Progenitor cell of endocrine pancreas (in vitro differentiated cells): ENCODE data around the gene DNAJC5. TPM values are rescaled to one million over a fixed set of nuclear protein-coding genes. Genes with fewer than 3 reads are reported as not detected.

Experiments used
- DNase-seq: peaks from one replicate; pipeline ENCODE4 v3.0.0; 2021; ENCODE audit warnings: low spot score; ENCODE audit not compliant: unreplicated experiment
- H3K27ac Mint-ChIP-seq: 2 replicates; pipeline ENCODE4 v1.8.0; 2021; ENCODE audit warnings: mild to moderate bottlenecking, moderate library complexity, mixed read lengths
- H3K27me3 Mint-ChIP-seq: 2 replicates; pipeline ENCODE4 v1.8.0; 2021; ENCODE audit warnings: mixed read lengths
- H3K36me3 Mint-ChIP-seq: 2 replicates; pipeline ENCODE4 v1.8.0; 2022; ENCODE audit warnings: mixed read lengths; ENCODE audit not compliant: insufficient read depth
- H3K4me1 Mint-ChIP-seq: 2 replicates; pipeline ENCODE4 v1.8.0; 2021; ENCODE audit warnings: low read depth, mixed read lengths
- H3K4me3 Mint-ChIP-seq: 2 replicates; pipeline ENCODE4 v1.8.0; 2021; ENCODE audit warnings: low read depth, mild to moderate bottlenecking, moderate library complexity, mixed read lengths
- H3K9me3 Mint-ChIP-seq: 2 replicates; pipeline ENCODE4 v1.8.0; 2021; ENCODE audit warnings: low read depth, mixed read lengths
- microRNA-seq: library from miRNA; unstranded; fragments of <30 nt; microRNA quantifications from one replicate; pipeline ENCODE4 v1.1.0, GENCODE V29; 2020; ENCODE audit warnings: borderline number of aligned reads; ENCODE audit not compliant: unreplicated experiment
- total RNA-seq: library from RNA; stranded (reverse); gene quantifications from 2 replicates; pipeline ENCODE4 v1.2.1, GENCODE V29; 2021
- TF ChIP-seq, protein P1 (sequence below): fragments of 200-600 bp; sonication (generic); IDR thresholded peaks from one replicate; pipeline ENCODE4 v1.5.0; 2021; ENCODE audit warnings: antibody characterized with exemption, mild to moderate bottlenecking; ENCODE audit not compliant: unreplicated experiment

Gene DNAJC5
- total RNA-seq, 1 donor from 2014 or later = 41.8 TPM

DNA sequence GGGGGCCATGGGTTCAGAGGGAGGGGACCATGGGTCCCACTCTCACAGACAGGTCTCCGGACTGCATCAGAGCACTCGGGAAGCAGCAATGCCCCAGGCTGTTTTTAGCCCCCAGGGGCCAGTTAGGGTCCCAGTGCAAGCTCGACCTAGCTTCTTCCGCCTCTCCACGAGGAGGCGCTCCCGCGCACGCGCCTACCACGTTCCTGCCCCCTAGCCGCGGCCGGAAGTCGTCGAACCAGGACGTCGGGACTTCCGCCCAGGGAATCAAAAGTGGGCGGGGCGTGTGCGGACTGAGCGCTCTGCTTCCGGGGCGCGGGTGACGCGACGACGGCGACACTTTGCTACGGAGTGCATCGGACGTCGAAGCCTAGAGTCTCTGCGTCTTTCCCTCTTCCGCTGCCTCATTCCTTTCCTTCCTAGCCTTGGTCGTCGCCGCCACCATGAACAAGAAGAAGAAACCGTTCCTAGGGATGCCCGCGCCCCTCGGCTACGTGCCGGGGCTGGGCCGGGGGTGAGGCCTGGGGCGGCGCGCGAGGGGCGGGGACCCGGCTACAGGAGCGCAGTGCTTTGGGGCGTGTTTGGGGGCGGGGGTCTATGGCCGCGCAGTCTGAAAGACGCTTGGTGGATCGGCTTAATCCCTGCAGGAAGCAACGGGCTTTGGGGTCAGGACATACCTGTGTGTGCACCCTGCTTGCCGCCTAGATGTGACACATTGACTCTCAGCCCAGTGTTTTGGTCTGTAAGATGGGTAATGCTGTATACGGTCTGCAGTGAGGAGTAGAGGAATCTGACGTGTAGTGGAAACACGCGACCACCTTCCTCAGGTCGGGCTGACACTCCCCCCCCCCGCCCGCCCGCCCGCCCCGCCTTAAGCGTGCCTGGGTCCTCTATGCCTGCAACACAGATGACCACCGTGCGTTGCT is 86.1 kb downstream of the DNAJC5 start, which contains the start of gene PRPF6:
PRPF6 (plus strand) TSS at position 327 of the 923 bp plus-strand sequence; CDS start at position 441, 114 bp downstream.
- H3K36me3 Mint-ChIP-seq = peaks cover 18% of the 10 kb centered on the region
- TF ChIP-seq, protein P1, sequence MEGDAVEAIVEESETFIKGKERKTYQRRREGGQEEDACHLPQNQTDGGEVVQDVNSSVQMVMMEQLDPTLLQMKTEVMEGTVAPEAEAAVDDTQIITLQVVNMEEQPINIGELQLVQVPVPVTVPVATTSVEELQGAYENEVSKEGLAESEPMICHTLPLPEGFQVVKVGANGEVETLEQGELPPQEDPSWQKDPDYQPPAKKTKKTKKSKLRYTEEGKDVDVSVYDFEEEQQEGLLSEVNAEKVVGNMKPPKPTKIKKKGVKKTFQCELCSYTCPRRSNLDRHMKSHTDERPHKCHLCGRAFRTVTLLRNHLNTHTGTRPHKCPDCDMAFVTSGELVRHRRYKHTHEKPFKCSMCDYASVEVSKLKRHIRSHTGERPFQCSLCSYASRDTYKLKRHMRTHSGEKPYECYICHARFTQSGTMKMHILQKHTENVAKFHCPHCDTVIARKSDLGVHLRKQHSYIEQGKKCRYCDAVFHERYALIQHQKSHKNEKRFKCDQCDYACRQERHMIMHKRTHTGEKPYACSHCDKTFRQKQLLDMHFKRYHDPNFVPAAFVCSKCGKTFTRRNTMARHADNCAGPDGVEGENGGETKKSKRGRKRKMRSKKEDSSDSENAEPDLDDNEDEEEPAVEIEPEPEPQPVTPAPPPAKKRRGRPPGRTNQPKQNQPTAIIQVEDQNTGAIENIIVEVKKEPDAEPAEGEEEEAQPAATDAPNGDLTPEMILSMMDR = peak; percentile 81
- H3K27ac Mint-ChIP-seq = peak within 1 kb of the TSS; percentile 97
- peak within 1 kb of the TSS; percentile 91 for H3K4me3 Mint-ChIP-seq
- H3K4me1 Mint-ChIP-seq = peaks cover 24% of the 10 kb centered on the region
- H3K9me3 Mint-ChIP-seq = no peaks in the 10 kb centered on the region
- H3K27me3 Mint-ChIP-seq = no peaks in the 10 kb centered on the region
- DNase-seq = peak; percentile 88

DNA sequence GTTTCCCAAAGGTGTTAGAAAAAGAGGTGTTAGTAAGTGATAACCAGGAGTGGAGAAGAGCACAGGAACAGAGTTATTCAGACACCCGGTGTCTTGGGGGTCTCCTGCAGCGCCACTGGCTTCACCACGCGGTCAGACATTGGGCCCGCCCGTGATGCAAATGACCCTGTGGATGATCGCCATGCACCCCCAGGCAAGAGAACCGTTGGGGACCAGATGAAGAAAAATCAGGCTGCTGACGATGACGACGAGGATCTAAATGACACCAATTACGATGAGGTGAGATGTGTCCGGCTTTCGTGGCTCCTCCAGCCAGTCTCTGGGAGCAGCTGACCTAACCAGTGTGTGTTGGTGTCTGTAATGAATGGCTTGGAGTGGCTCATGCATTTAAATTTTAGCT is 88.0 kb downstream of the DNAJC5 start:
- Mint-ChIP-seq H3K4me3 (peak overlapping the region; percentile 91), H3K9me3 (no peaks in the 10 kb centered on the region), H3K36me3 (peaks cover 18% of the 10 kb centered on the region), H3K27ac (peak overlapping the region; percentile 56), H3K27me3 (no peaks in the 10 kb centered on the region), H3K4me1 (peaks cover 24% of the 10 kb centered on the region)
- TF ChIP-seq, protein P1 = no peak
- no peak for DNase-seq

Small RNA genes within 50 kb of the gene (microRNA-seq; reads per million reads assigned to microRNA genes)
- 5.4 reads per million for gene MIR1914
- gene MIR647 = not detected
- not detected for gene MIR941-1
- not detected for gene MIR941-2
- gene MIR941-3 = not detected
- gene MIR941-4 = not detected
- not detected for gene MIR941-5

Other genes starting within 250 kb of the DNAJC5 start
- 25.6 and 26.5 TPM in 2 replicates for gene STMN3, start 241.7 kb upstream of the DNAJC5 start, total RNA-seq
- 35.5 and 39.7 TPM in 2 replicates for gene RTEL1, start 236.8 kb upstream of the DNAJC5 start, total RNA-seq
- gene TNFRSF6B, start 198.5 kb upstream of the DNAJC5 start, total RNA-seq = not detected in 2 replicates
- 51.0 and 53.8 TPM in 2 replicates for gene ARFRP1, start 187.2 kb upstream of the DNAJC5 start, total RNA-seq
- gene ZGPAT, start 187.1 kb upstream of the DNAJC5 start, total RNA-seq = 38.5 and 39.0 TPM in 2 replicates
- 17.2 and 21.0 TPM in 2 replicates for gene LIME1, start 158.5 kb upstream of the DNAJC5 start, total RNA-seq
- gene SLC2A4RG, start 155.3 kb upstream of the DNAJC5 start, total RNA-seq = 59.7 and 59.9 TPM in 2 replicates
- 31.2 and 32.2 TPM in 2 replicates for gene ZBTB46, start 63.9 kb upstream of the DNAJC5 start, total RNA-seq
- not detected in 2 replicates for gene ABHD16B, start 33.6 kb upstream of the DNAJC5 start, total RNA-seq
- 85.0 and 88.1 TPM in 2 replicates for gene TPD52L2, start 29.9 kb upstream of the DNAJC5 start, total RNA-seq
- gene UCKL1, start 61.3 kb downstream of the DNAJC5 start, total RNA-seq = 78.9 and 79.2 TPM in 2 replicates
- gene ZNF512B, start 74.8 kb downstream of the DNAJC5 start, total RNA-seq = 49.4 and 50.5 TPM in 2 replicates
- 12.8 and 14.0 TPM in 2 replicates for gene SAMD10, start 84.5 kb downstream of the DNAJC5 start, total RNA-seq
- gene PRPF6, start 86.0 kb downstream of the DNAJC5 start, total RNA-seq = 74.7 and 76.4 TPM in 2 replicates
- 3.3 and 3.4 TPM in 2 replicates for gene C20orf204, start 141.1 kb downstream of the DNAJC5 start, total RNA-seq
- not detected in 2 replicates for gene SOX18, start 154.5 kb downstream of the DNAJC5 start, total RNA-seq
- 86.7 and 92.7 TPM in 2 replicates for gene TCEA2, start 168.1 kb downstream of the DNAJC5 start, total RNA-seq
- 6.5 and 7.6 TPM in 2 replicates for gene RGS19, start 184.4 kb downstream of the DNAJC5 start, total RNA-seq
- 1.5 TPM in 2 replicates for gene OPRL1, start 185.0 kb downstream of the DNAJC5 start, total RNA-seq
- not detected in 2 replicates for gene LKAAEAR1, start 189.3 kb downstream of the DNAJC5 start, total RNA-seq
- not detected in 2 replicates for gene NPBWR2, start 212.4 kb downstream of the DNAJC5 start, total RNA-seq